ENCODE data around the gene SECISBP2. TPM values are rescaled to one million over a fixed set of nuclear protein-coding genes. Genes with fewer than 3 reads are reported as not detected.

Gene SECISBP2
- polyA plus RNA-seq, 1 of the 3 experiments (the other 2 are of a cell fraction) = 21.2 TPM

DNA sequence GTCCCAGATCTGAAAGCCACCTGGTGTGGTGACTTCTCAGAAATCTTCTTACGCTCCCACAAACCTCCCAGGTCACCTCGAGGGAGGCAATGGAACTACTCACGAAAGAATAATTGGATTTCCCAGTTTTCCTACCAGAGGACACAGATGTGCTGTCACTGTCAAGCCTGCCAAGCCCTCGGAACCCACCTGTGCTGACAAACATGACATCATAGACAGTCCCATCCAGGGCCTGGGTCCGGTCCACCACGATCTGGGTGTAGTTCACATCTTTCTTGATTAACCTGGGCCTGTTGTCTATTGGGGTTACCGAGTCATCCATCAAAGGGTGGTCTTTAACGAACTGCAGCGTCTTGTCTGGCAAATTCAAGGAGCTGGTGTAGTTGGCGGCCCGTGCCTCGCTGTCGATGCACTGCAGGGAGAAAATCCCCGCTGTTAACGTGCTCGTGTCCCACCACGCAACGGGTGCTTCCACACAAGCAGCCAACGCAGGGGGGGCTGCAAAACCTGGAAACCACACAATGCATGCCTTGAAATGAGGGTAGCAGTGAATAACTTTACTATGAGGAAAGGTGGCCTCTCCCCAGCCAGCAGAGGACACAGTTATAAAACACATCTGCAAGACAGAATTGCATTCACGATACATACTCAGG, 69.0 kb downstream of the SECISBP2 start:
- ChIA-PET POLR2A (no interaction called here), CTCF (interaction anchor here (1.0 kb wide), 1 partner anchor 11 kb away, joined by 4 read pairs; no protein-coding TSS in a partner anchor)
- TF ChIP-seq, protein P1, sequence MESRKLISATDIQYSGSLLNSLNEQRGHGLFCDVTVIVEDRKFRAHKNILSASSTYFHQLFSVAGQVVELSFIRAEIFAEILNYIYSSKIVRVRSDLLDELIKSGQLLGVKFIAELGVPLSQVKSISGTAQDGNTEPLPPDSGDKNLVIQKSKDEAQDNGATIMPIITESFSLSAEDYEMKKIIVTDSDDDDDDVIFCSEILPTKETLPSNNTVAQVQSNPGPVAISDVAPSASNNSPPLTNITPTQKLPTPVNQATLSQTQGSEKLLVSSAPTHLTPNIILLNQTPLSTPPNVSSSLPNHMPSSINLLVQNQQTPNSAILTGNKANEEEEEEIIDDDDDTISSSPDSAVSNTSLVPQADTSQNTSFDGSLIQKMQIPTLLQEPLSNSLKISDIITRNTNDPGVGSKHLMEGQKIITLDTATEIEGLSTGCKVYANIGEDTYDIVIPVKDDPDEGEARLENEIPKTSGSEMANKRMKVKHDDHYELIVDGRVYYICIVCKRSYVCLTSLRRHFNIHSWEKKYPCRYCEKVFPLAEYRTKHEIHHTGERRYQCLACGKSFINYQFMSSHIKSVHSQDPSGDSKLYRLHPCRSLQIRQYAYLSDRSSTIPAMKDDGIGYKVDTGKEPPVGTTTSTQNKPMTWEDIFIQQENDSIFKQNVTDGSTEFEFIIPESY (IDR thresholded peaks at IDR 0.05; ENCODE audit: borderline replicate concordance, low read depth) = no peak
- TF ChIP-seq JUND (IDR thresholded peaks at IDR 0.05) = no peak
- Histone ChIP-seq H3F3A (replicated peaks; ENCODE audit: insufficient read depth) (no peaks in the 10 kb centered on the region), H2AFZ (ENCODE audit: low read depth) (no peak overlapping the region), H3K9me2 (no peaks in the 10 kb centered on the region), H3K9me3 (no peaks in the 10 kb centered on the region), H3K27ac (ENCODE audit: low read depth in 2 of 2, low read length in 1 of 2) (no peak overlapping the region), H4K20me1 (ENCODE audit: insufficient read depth) (no peaks in the 10 kb centered on the region), H3K36me3 (replicated peaks in 1 of 2; ENCODE audit: control insufficient read depth in 1 of 2, insufficient read depth in 2 of 2, low read length in 1 of 2) (peaks cover 0 to 19% of the 10 kb centered on the region in 2 experiments), H3K79me2 (ENCODE audit: insufficient read depth) (no peaks in the 10 kb centered on the region), H3K4me1 (ENCODE audit: control insufficient read depth in 1 of 2, insufficient read depth in 2 of 2, low read depth in 1 of 2, low read length in 1 of 2) (no peaks in the 10 kb centered on the region; a peak in 1 of 4 replicates), H3K9ac (no peak overlapping the region), H3K4me2 (no peak overlapping the region), H3K4me3 (ENCODE audit: low read depth in 2 of 2, low read length in 1 of 2) (no peak overlapping the region), H3K27me3 (ENCODE audit: insufficient read depth) (no peaks in the 10 kb centered on the region)
- 91% methylated on average over 18 of the region's 20 CpGs for WGBS (ENCODE audit: low lambda C conversion rate)
- no peak for DNase-seq

DNA sequence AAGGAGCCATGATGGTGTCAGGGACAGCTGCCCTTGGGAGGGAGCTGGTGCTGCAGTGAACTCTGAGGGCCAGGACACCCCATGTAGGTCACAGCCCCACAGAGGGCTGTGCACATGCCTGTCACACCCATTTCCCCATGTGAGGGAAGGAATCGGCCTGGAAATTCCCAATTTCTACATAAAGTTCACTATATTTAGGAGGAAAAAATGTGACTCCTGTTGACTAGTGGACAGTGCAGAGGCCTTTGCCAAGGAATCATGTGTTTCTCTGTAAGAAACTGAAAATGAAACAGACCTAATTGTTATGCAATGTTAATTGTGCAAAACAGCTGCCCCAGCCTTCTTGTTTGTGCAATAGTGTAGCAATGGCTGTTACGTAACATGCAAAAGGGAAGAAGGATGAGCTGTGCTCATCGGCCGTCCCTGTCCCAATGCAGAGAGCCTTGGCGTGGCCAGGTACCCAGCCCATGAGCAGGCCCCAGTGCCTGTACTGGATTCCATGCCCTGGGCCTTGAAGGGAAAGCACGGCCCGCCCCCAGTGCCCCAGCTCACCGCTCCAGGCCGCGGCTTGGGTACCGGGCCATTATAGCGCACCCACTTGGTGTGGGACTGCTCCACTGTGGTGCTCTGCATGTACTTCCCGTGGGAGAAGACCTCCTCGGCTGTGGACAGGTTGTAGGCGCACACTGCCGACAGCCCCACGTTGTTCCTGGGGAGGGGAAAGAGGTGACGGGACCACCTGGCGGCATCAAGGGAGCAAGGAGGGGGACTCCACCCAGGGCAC, 70.0 kb downstream of the SECISBP2 start:
- CTCF ChIA-PET = interaction anchor here (1.0 kb wide), 1 partner anchor 12 kb away, joined by 4 read pairs; no protein-coding TSS in a partner anchor
- H3K9me2 ChIP-seq = no peaks in the 10 kb centered on the region
- no peaks in the 10 kb centered on the region; a peak in 1 of 4 replicates for H3K4me1 ChIP-seq (ENCODE audit: control insufficient read depth in 1 of 2, insufficient read depth in 2 of 2, low read depth in 1 of 2, low read length in 1 of 2)
- no peak overlapping the region for H3K27ac ChIP-seq (ENCODE audit: low read depth in 2 of 2, low read length in 1 of 2)
- H2AFZ ChIP-seq (ENCODE audit: low read depth) = no peak overlapping the region
- H3K9ac ChIP-seq = no peak overlapping the region
- no peak for DNase-seq
- no peak overlapping the region for H3K4me3 ChIP-seq (ENCODE audit: low read depth in 2 of 2, low read length in 1 of 2)
- no peaks in the 10 kb centered on the region for H3K9me3 ChIP-seq
- no peaks in the 10 kb centered on the region for H3K27me3 ChIP-seq (ENCODE audit: insufficient read depth)
- 90% methylated on average over 19 of the region's 19 CpGs for WGBS (ENCODE audit: low lambda C conversion rate)
- no peaks in the 10 kb centered on the region for H4K20me1 ChIP-seq (ENCODE audit: insufficient read depth)
- POLR2A ChIA-PET = no interaction called here
- H3K79me2 ChIP-seq (ENCODE audit: insufficient read depth) = no peaks in the 10 kb centered on the region
- no peak overlapping the region for H3K4me2 ChIP-seq
- peaks cover 0 to 19% of the 10 kb centered on the region in 2 experiments for H3K36me3 ChIP-seq (replicated peaks in 1 of 2; ENCODE audit: control insufficient read depth in 1 of 2, insufficient read depth in 2 of 2, low read length in 1 of 2)
- no peaks in the 10 kb centered on the region for H3F3A ChIP-seq (replicated peaks; ENCODE audit: insufficient read depth)
- TF ChIP-seq ELF1 (IDR thresholded peaks at IDR 0.05) (no peak), NRF1 (IDR thresholded peaks at IDR 0.05; ENCODE audit: low read depth, low read length) (no peak), GABPA (IDR thresholded peaks at IDR 0.05; ENCODE audit: low read depth) (no peak)

DNA sequence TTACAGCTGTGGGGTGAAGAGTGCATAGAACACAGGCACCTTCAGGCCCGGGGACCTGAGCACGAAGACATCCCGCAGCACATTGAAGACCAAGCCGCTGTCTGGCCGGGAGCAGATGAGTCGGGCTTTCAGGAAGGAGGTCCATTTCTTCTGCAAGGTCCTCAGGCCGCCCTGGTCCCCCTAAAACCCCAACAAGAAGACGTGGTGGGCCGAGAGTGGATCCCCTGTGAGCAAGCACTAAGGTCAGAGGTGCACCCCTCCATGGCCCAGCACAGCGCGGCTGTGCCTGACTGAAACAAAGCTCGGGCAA, 70.5 kb downstream of the SECISBP2 start:
- no peaks in the 10 kb centered on the region for H3F3A ChIP-seq (replicated peaks; ENCODE audit: insufficient read depth)
- H3K27ac ChIP-seq (ENCODE audit: low read depth in 2 of 2, low read length in 1 of 2) = no peak overlapping the region
- no peaks in the 10 kb centered on the region for H3K27me3 ChIP-seq (ENCODE audit: insufficient read depth)
- peaks cover 0 to 19% of the 10 kb centered on the region in 2 experiments for H3K36me3 ChIP-seq (replicated peaks in 1 of 2; ENCODE audit: control insufficient read depth in 1 of 2, insufficient read depth in 2 of 2, low read length in 1 of 2)
- no peak overlapping the region for H3K9ac ChIP-seq
- no peaks in the 10 kb centered on the region for H3K79me2 ChIP-seq (ENCODE audit: insufficient read depth)
- no peaks in the 10 kb centered on the region for H4K20me1 ChIP-seq (ENCODE audit: insufficient read depth)
- 85% methylated on average over 7 of the region's 12 CpGs for WGBS (ENCODE audit: low lambda C conversion rate)
- ChIA-PET CTCF (no interaction called here), POLR2A (no interaction called here)
- H3K4me1 ChIP-seq (ENCODE audit: control insufficient read depth in 1 of 2, insufficient read depth in 2 of 2, low read depth in 1 of 2, low read length in 1 of 2) = no peaks in the 10 kb centered on the region; a peak in 1 of 4 replicates
- no peak overlapping the region for H2AFZ ChIP-seq (ENCODE audit: low read depth)
- no peak overlapping the region for H3K4me2 ChIP-seq
- no peak overlapping the region for H3K4me3 ChIP-seq (ENCODE audit: low read depth in 2 of 2, low read length in 1 of 2)
- DNase-seq = no peak
- TF ChIP-seq EP300 (IDR thresholded peaks at IDR 0.05; ENCODE audit: borderline replicate concordance in 1 of 2, low read depth in 1 of 2, low read length in 1 of 2) (no peak), POLR2AphosphoS5 (IDR thresholded peaks at IDR 0.05; ENCODE audit: low read depth, low read length) (no peak)
- no peaks in the 10 kb centered on the region for H3K9me3 ChIP-seq
- H3K9me2 ChIP-seq = no peaks in the 10 kb centered on the region
